Naive thymus-derived CD8-positive, alpha-beta T cell (primary cell): ENCODE results near the gene WFS1. TPM values are rescaled to one million over a fixed set of nuclear protein-coding genes. Genes with fewer than 3 reads are reported as not detected.

ENCODE experiments used
- ATAC-seq, 2 donors: fragments of 150-1000 bp; cut with Tn5 transposase in 1 of 2; sonication (Bioruptor Pico), chemical (Tn5 transposase) in 1 of 2; 1 replicate in 1 of 2; 2 replicates in 1 of 2; pipeline ENCODE4 v1.10.0; 2021; ENCODE audit warnings: mild to moderate bottlenecking in 2 of 2, moderate library complexity in 2 of 2
- POLR2A ChIA-PET: fragments of 350-600 bp; sonication (Branson Sonifier 250); formaldehyde crosslinking; loops from one replicate; lab custom pipeline; 2021; ENCODE audit warnings: antibody characterized with exemption; lab: Charles Lee
- DNase-seq, 10 donors: peaks; one replicate each; pipeline versions ENCODE4 v3.0.0 to v3.0.0-alpha.2; 2020 to 2022
- H3K27ac Mint-ChIP-seq, 10 donors: one replicate each; pipeline ENCODE4 v1.8.0; 2020 to 2022; ENCODE audit warnings: mild to moderate bottlenecking in 10 of 10, mixed read lengths in 10 of 10, moderate library complexity in 4 of 10, inconsistent platforms in 1 of 10
- H3K27me3 Mint-ChIP-seq, 5 donors: one replicate each; pipeline ENCODE4 v1.8.0; 2021 to 2022; ENCODE audit warnings: mixed read lengths in 5 of 5
- H3K36me3 Mint-ChIP-seq, 3 donors: one replicate each; pipeline ENCODE4 v1.8.0; 2020 to 2022; ENCODE audit warnings: mixed read lengths in 3 of 3, mild to moderate bottlenecking in 2 of 3, inconsistent platforms in 1 of 3
- H3K4me1 Mint-ChIP-seq, 4 donors: one replicate each; pipeline ENCODE4 v1.8.0; 2021 to 2022; ENCODE audit warnings: mixed read lengths in 4 of 4
- H3K4me3 Mint-ChIP-seq, 10 donors: one replicate each; pipeline ENCODE4 v1.8.0; 2020 to 2022; ENCODE audit warnings: mild to moderate bottlenecking in 10 of 10, mixed read lengths in 10 of 10, moderate library complexity in 6 of 10, inconsistent platforms in 1 of 10
- H3K9me3 Mint-ChIP-seq, 9 donors: one replicate each; pipeline ENCODE4 v1.8.0; 2020 to 2022; ENCODE audit warnings: mixed read lengths in 9 of 9, mild to moderate bottlenecking in 3 of 9, inconsistent platforms in 1 of 9, moderate library complexity in 1 of 9
- polyA plus RNA-seq, 3 donors: library from polyadenylated mRNA; unstranded; fragments of 300-500 nt; fragmentation: Illumina TruSeq; gene quantifications; one replicate each; pipeline ENCODE4 v1.2.3, GENCODE V29; 2021
- total RNA-seq, 8 experiments: library from RNA in 2 of 8; stranded (reverse) in 2 of 8; gene quantifications; one replicate each; pipeline ENCODE4 v1.2.3 and lab custom pipeline; 2021 to 2026

WFS1 gene
- total and polyA plus RNA-seq, 5 experiments from 2014 or later: 2.9 to 5.9 (median 4.8) TPM

GRCh38 chr4:6301051-6301731, 31.5 kb downstream of the WFS1 start:
- Mint-ChIP-seq H3K27me3 (peaks cover 0 to 5% (median 0%) of the 10 kb centered on the region in 5 donors), H3K36me3 (peaks cover 0 to 17% (median 16%) of the 10 kb centered on the region in 3 donors), H3K9me3 (no peaks in the 10 kb centered on the region), H3K4me1 (no peaks in the 10 kb centered on the region), H3K27ac (no peak overlapping the region), H3K4me3 (no peak overlapping the region)
- DNase-seq (no peak), ATAC-seq (no peak)
- POLR2A ChIA-PET: no interaction called here

DNA sequence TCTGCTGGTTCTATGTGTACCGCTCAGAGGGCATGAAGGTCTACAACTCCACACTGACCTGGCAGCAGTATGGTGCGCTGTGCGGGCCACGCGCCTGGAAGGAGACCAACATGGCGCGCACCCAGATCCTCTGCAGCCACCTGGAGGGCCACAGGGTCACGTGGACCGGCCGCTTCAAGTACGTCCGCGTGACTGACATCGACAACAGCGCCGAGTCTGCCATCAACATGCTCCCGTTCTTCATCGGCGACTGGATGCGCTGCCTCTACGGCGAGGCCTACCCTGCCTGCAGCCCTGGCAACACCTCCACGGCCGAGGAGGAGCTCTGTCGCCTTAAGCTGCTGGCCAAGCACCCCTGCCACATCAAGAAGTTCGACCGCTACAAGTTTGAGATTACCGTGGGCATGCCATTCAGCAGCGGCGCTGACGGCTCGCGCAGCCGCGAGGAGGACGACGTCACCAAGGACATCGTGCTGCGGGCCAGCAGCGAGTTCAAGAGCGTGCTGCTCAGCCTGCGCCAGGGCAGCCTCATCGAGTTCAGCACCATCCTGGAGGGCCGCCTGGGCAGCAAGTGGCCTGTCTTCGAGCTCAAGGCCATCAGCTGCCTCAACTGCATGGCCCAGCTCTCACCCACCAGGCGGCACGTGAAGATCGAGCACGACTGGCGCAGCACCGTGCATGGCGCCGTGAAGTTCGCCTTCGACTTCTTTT, 32.2 kb downstream of the WFS1 start:
- Mint-ChIP-seq H3K27me3 (peaks cover 0 to 5% (median 0%) of the 10 kb centered on the region in 5 donors), H3K27ac (no peak overlapping the region), H3K36me3 (peaks cover 0 to 17% (median 16%) of the 10 kb centered on the region in 3 donors), H3K4me1 (no peaks in the 10 kb centered on the region), H3K4me3 (peak overlapping the region in 1 of 10 donors; percentile 14), H3K9me3 (no peaks in the 10 kb centered on the region)
- ATAC-seq: no peak
- POLR2A ChIA-PET: no interaction called here
- DNase-seq: no peak

DNA sequence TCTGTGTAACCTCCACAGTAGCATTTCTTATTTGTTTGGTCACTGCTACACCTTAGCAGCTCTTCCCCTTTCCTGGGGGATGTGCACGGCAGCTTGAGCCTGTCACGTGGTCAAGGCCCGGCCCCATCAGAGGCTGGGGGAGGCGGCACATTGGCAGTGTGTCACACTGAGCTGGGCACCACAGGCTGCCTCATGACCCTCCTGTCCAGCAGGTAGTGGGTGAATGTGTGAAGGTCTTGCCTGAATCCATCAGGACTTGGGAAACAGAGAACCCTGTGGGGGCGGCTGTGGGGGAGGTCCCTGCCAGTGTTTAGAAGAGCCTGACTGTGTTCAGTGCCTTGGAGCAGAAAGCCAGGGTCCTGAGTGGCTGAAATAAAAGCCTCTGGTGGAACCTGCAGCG, 33.2 kb downstream of the WFS1 start:
- Mint-ChIP-seq H3K9me3 (no peaks in the 10 kb centered on the region), H3K4me3 (no peak overlapping the region), H3K4me1 (peaks cover 0 to 1% (median 0%) of the 10 kb centered on the region in 4 donors), H3K36me3 (peaks cover 0 to 17% (median 11%) of the 10 kb centered on the region in 3 donors), H3K27ac (peak overlapping the region in 1 of 10 donors; percentile 49), H3K27me3 (peaks cover 0 to 7% (median 0%) of the 10 kb centered on the region in 5 donors)
- DNase-seq (no peak), ATAC-seq (no peak)
- POLR2A ChIA-PET: no interaction called here

GRCh38 chr4:6303943-6304342, 34.3 kb downstream of the WFS1 start:
- Mint-ChIP-seq H3K4me3 (no peak overlapping the region), H3K9me3 (peaks cover 0 to 3% (median 0%) of the 10 kb centered on the region in 9 donors), H3K36me3 (peaks cover 0 to 17% (median 11%) of the 10 kb centered on the region in 3 donors), H3K27me3 (peaks cover 0 to 15% (median 7%) of the 10 kb centered on the region in 5 donors), H3K27ac (no peak overlapping the region), H3K4me1 (peaks cover 0 to 9% (median 4%) of the 10 kb centered on the region in 4 donors)
- no peak for DNase-seq
- POLR2A ChIA-PET: no interaction called here
- no peak for ATAC-seq

- Mint-ChIP-seq H3K4me3 (no peak overlapping the region), H3K36me3 (peaks cover 0 to 8% (median 8%) of the 10 kb centered on the region in 3 donors), H3K27me3 (peaks cover 0 to 31% (median 14%) of the 10 kb centered on the region in 5 donors), H3K4me1 (peaks cover 10 to 21% (median 12%) of the 10 kb centered on the region in 4 donors), H3K9me3 (peaks cover 0 to 3% (median 0%) of the 10 kb centered on the region in 9 donors), H3K27ac (no peak overlapping the region)
- ATAC-seq (no peak), DNase-seq (no peak)
- POLR2A ChIA-PET: no interaction called here
Measured at GRCh38 chr4:6306299-6306698, 36.6 kb downstream of the WFS1 start.

GRCh38 chr4:6307230-6307629, 37.6 kb downstream of the WFS1 start:
- peaks cover 10 to 21% (median 12%) of the 10 kb centered on the region in 4 donors for H3K4me1 Mint-ChIP-seq
- peaks cover 2 to 37% (median 14%) of the 10 kb centered on the region in 5 donors for H3K27me3 Mint-ChIP-seq
- peaks cover 0 to 3% (median 0%) of the 10 kb centered on the region in 9 donors for H3K9me3 Mint-ChIP-seq
- POLR2A ChIA-PET: no interaction called here
- H3K36me3 Mint-ChIP-seq: peaks cover 0 to 5% (median 0%) of the 10 kb centered on the region in 3 donors
- peak overlapping the region in 1 of 10 donors; percentile 18 for H3K4me3 Mint-ChIP-seq
- no peak for DNase-seq
- ATAC-seq: no peak
- H3K27ac Mint-ChIP-seq: peak overlapping the region in 1 of 10 donors; percentile 21

DNA sequence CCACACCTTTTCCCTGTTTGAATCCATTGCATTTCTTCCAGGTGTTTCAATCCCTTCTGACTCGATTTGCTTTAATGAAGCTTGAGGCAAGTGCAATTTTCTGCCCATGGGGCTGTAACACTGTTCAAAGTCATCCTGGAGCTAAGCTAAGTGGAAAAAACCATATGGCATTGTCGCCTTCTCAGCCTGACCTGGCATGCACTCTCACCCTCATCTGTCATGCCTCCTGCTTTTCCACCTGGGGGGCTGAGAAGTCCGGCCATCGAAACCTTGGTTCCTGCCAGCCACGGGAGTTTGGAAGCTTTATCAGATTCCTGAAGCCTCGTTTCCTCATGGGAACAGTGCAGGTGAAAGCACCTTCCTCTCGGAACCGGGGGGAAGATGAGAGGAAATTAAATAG, 38.2 kb downstream of the WFS1 start:
- peaks cover 0 to 3% (median 0%) of the 10 kb centered on the region in 9 donors for H3K9me3 Mint-ChIP-seq
- no peaks in the 10 kb centered on the region for H3K36me3 Mint-ChIP-seq
- H3K27ac Mint-ChIP-seq: peak overlapping the region in 1 of 10 donors; percentile 14
- peak overlapping the region in 2 of 10 donors; percentile 77 to 82 for H3K4me3 Mint-ChIP-seq
- H3K4me1 Mint-ChIP-seq: peaks cover 10 to 21% (median 12%) of the 10 kb centered on the region in 4 donors
- H3K27me3 Mint-ChIP-seq: peaks cover 8 to 43% (median 19%) of the 10 kb centered on the region in 5 donors
- no peak for DNase-seq
- no peak for ATAC-seq
- POLR2A ChIA-PET: no interaction called here

DNA sequence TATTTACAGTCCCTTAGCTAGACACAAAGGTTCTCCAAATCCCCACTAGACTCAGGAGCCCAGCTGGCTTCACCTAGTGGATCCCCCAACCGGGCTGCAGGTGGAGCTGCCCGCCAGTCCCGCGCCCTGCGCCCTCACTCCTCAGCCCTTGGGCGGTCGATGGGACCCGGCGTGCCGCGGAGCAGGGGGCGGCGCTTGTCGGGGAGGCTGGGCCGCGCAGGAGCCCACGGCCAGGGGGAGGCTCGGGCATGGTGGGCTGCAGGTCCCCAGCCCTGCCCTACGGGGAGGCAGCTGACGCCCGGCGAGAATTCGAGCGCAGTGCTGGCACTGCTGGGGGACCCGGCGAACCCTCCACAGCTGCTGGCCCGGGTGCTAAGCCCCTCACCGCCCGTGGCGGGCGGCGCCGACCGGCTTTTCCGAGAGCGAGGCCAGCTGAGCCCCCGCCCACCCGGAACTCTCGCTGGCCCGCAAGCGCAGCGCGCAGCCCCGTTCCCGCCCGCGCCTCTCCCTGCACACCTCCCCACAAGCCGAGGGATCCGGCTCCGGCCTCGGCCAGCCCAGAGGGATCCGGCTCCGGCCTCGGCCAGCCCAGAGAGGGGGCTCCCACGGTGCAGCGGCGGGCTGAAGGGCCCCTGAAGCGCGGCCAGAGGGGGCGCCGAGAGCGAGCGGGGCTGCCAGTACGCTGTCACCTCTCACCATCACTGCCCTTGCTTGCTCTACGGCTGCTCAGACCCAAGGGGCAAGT, 39.4 kb downstream of the WFS1 start:
- peak in 6 of 10 donors; percentile 18 to 45 (median 38) for DNase-seq

DNA sequence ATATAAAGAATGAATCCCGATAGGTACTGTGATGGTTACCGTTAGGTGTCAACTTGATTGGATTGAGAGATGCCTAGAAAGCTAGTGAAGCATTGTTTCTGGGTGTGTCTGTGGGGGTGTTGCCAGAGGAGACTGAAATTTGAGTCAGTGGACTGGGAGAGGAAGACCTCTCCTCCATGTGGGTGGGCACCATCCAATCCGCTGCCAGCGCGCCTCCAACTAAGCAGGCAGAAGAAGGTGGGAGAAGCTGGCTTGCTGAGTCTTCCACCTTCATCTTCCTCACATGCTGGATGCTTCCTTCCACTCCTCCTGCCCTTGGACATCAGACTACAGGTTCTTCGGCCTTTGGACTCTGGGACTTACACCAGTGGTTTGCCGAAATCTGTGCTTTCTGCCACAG, 40.1 kb downstream of the WFS1 start:
- Mint-ChIP-seq H3K36me3 (no peaks in the 10 kb centered on the region), H3K9me3 (peaks cover 0 to 3% (median 0%) of the 10 kb centered on the region in 9 donors), H3K4me3 (peak overlapping the region; percentile 77 to 89 (median 84)), H3K4me1 (peaks cover 10 to 21% (median 12%) of the 10 kb centered on the region in 4 donors), H3K27ac (peak overlapping the region in 2 of 10 donors; percentile 14 to 68), H3K27me3 (peaks cover 12 to 55% (median 23%) of the 10 kb centered on the region in 5 donors)
- DNase-seq: no peak
- ATAC-seq: no peak
- POLR2A ChIA-PET: interaction anchor here (0.6 kb wide), 1 partner anchor 756 kb away, joined by 3 read pairs; no protein-coding TSS in a partner anchor

More for the DNA sequence above, 39.4 kb downstream of the WFS1 start:
- H3K27ac Mint-ChIP-seq: peak overlapping the region in 6 of 10 donors; percentile 20 to 73 (median 66)
- POLR2A ChIA-PET: interaction anchor here (0.6 to 1.4 kb wide), 2 partner anchors 40 to 757 kb away, joined by 3 read pairs; partner anchors contain the start of gene WFS1
- peaks cover 12 to 52% (median 23%) of the 10 kb centered on the region in 5 donors for H3K27me3 Mint-ChIP-seq
- H3K9me3 Mint-ChIP-seq: peaks cover 0 to 3% (median 0%) of the 10 kb centered on the region in 9 donors
- peaks cover 10 to 21% (median 12%) of the 10 kb centered on the region in 4 donors for H3K4me1 Mint-ChIP-seq
- ATAC-seq: peak; percentile 77 to 86
- peak overlapping the region; percentile 77 to 89 (median 84) for H3K4me3 Mint-ChIP-seq
- no peaks in the 10 kb centered on the region for H3K36me3 Mint-ChIP-seq

DNA sequence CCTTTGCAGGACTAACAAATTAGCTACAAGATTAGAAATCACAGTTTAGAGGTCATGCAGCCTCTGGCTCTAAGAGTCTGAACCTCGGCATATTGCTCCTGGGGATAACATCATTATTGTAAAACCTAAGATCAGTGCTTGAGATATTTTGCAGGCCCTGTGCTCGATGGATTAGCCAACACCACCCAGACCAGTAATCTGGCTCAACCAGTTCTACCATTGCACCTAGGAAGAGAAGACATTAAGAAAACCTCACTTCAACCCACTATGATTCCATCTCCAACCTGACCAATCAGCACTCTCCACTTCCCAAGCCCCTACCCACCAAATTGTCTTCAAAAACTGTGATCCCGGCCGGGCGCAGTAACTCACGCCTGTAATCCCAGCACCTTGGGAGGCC, 43.6 kb downstream of the WFS1 start:
- POLR2A ChIA-PET: no interaction called here
- Mint-ChIP-seq H3K4me3 (no peak overlapping the region), H3K9me3 (peaks cover 0 to 3% (median 0%) of the 10 kb centered on the region in 9 donors), H3K27ac (no peak overlapping the region), H3K27me3 (peaks cover 21 to 48% (median 28%) of the 10 kb centered on the region in 5 donors), H3K36me3 (no peaks in the 10 kb centered on the region), H3K4me1 (peaks cover 10 to 17% (median 13%) of the 10 kb centered on the region in 4 donors)
- DNase-seq (no peak), ATAC-seq (no peak)

DNA sequence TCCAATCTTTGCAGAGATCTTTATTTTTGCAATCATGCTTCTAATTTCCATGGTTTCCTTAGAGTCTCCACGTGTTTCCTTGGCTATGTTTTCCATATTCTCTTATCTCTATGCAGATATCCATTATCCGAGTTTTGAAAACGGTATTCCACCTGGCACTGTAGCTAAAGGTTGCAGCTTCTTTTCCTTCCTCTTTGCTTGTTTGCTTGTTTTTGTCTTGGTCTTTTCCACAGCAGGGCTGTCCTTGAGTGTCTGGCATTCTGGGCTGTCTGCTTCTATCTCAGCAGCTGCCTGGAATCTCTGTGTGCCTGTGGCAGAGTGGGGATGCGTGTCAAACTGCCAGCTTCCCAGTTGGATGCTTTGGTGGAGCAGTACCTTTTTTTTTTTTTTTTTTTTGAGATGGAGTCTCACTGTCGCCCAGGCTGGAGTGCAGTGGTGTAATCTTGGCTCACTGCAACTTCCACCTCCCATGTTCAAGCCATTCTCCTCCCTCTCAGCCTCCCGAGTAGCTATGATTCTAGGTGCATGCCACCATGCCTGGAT, 46.9 kb downstream of the WFS1 start:
- Mint-ChIP-seq H3K27ac (no peak overlapping the region), H3K4me3 (no peak overlapping the region), H3K4me1 (peaks cover 0 to 3% (median 0%) of the 10 kb centered on the region in 4 donors), H3K27me3 (peaks cover 18 to 46% (median 35%) of the 10 kb centered on the region in 5 donors), H3K36me3 (peaks cover 0 to 4% (median 0%) of the 10 kb centered on the region in 3 donors), H3K9me3 (peaks cover 0 to 12% (median 0%) of the 10 kb centered on the region in 9 donors)
- POLR2A ChIA-PET: no interaction called here
- DNase-seq: no peak
- no peak for ATAC-seq

DNA sequence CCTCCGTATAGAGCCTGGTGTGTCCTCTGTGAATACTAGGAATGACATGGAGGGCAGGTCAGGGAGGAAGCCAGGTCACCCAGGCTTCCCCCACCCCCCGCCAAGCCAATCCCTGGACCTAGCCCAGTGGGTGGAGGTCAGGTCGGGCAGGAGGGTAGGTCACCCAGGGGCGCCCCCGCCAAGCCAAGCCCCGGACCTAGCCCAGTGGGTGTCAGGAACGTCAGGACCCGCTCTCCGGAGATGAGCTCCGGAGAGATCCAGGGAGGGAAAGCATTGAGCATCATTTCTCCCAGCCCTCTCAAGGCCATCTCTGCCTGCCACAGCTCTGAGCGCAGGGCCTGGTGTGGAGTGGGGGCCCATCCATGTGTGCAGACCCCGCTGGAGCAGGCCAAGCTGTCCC, 48.6 kb downstream of the WFS1 start:
- Mint-ChIP-seq H3K27ac (peak overlapping the region in 1 of 10 donors; percentile 57), H3K27me3 (peaks cover 16 to 51% (median 27%) of the 10 kb centered on the region in 5 donors), H3K36me3 (peaks cover 0 to 4% (median 0%) of the 10 kb centered on the region in 3 donors), H3K4me3 (no peak overlapping the region), H3K4me1 (peaks cover 0 to 3% (median 0%) of the 10 kb centered on the region in 4 donors), H3K9me3 (peaks cover 0 to 12% (median 0%) of the 10 kb centered on the region in 9 donors)
- no peak for ATAC-seq
- POLR2A ChIA-PET: no interaction called here
- no peak for DNase-seq
